Smooth muscle cell (in vitro differentiated cells): Measurements from ENCODE around the gene NT5C3A. TPM values are rescaled to one million over a fixed set of nuclear protein-coding genes. Genes with fewer than 3 reads are reported as not detected.

Source experiments
- DNase-seq: peaks from one replicate; lab custom pipeline; 2025; ENCODE audit not compliant: unreplicated experiment; lab: John Stamatoyannopoulos, UW
- H2AFZ ChIP-seq: fragments of 200-600 bp; sonication (generic); 2 replicates; pipeline ENCODE4 v1.6.0; 2016; ENCODE audit warnings: antibody characterized with exemption, low read depth, mild to moderate bottlenecking
- H3F3A ChIP-seq: fragments of 200-600 bp; sonication (generic); 2 replicates; pipeline ENCODE4 v1.6.0; 2017; ENCODE audit warnings: antibody characterized with exemption, low read depth
- H3K27ac ChIP-seq: fragments of 200-600 bp; sonication (generic); 2 replicates; pipeline ENCODE4 v1.5.1; 2016; ENCODE audit warnings: low read depth, mild to moderate bottlenecking
- H3K27me3 ChIP-seq: fragments of 200-600 bp; sonication (generic); 2 replicates; pipeline ENCODE4 v1.6.1; 2016; ENCODE audit warnings: low read depth, mild to moderate bottlenecking
- H3K36me3 ChIP-seq: fragments of 200-600 bp; sonication (generic); 2 replicates; pipeline ENCODE4 v1.5.1; 2016; ENCODE audit warnings: low read depth
- H3K4me1 ChIP-seq: fragments of 200-600 bp; sonication (generic); 2 replicates; pipeline ENCODE4 v1.5.1; 2016; ENCODE audit warnings: low read depth
- H3K4me2 ChIP-seq: fragments of 200-600 bp; sonication (generic); 2 replicates; pipeline ENCODE4 v1.6.0; 2016; ENCODE audit warnings: mild to moderate bottlenecking
- H3K4me3 ChIP-seq: fragments of 200-600 bp; sonication (generic); 2 replicates; pipeline ENCODE4 v1.5.1; 2016; ENCODE audit warnings: mild to moderate bottlenecking
- H3K79me2 ChIP-seq: fragments of 200-600 bp; sonication (generic); 2 replicates; pipeline ENCODE4 v1.6.0; 2016; ENCODE audit warnings: low read depth, mild to moderate bottlenecking
- H3K9ac ChIP-seq: fragments of 200-600 bp; sonication (generic); 2 replicates; pipeline ENCODE4 v1.6.0; 2016; ENCODE audit warnings: low read depth
- H3K9me3 ChIP-seq: fragments of 200-600 bp; sonication (generic); replicated peaks from 2 replicates; pipeline ENCODE4 v1.5.1; 2016; ENCODE audit warnings: low read depth
- H4K20me1 ChIP-seq: fragments of 200-600 bp; sonication (generic); 2 replicates; pipeline ENCODE4 v1.6.0; 2016; ENCODE audit warnings: low read depth
- CTCF ChIP-seq: fragments of 200-600 bp; sonication (generic); IDR thresholded peaks from 2 replicates; pipeline ENCODE4 v1.5.1; 2017; ENCODE audit warnings: borderline replicate concordance, mild to moderate bottlenecking, antibody characterized with exemption; ENCODE audit not compliant: insufficient read depth, poor library complexity, severe bottlenecking
- WGBS: methylation state at CpG from one replicate; pipeline ENCODE4 v1.1.7; 2016; ENCODE audit warnings: low lambda C conversion rate; 5-methylcytosine and 5-hydroxymethylcytosine counted together
- polyA plus RNA-seq: library from polyadenylated mRNA; unstranded; fragments of >200 nt; fragmentation: Nextera tagmentation; extraction: Ambion mirVana; gene quantifications from 2 replicates; pipeline ENCODE4 v1.2.1, GENCODE V29; 2016
- total RNA-seq: library from RNA; depleted of rRNA; stranded (reverse); fragments of >200 nt; gene quantifications from 2 replicates; pipeline ENCODE4 v1.2.3, GENCODE V29; 2014

The NT5C3A gene
- total and polyA plus RNA-seq, 2 experiments from 2014 or later, result 12.9 to 25.4 TPM

GRCh38 chr7:33109005-33109757 is 46.6 kb upstream of the NT5C3A start, which contains the start of gene RP9:
RP9 (minus strand) TSS chr7:33109404; CDS start chr7:33109372, 32 bp downstream.
- peaks cover 39% of the 10 kb centered on the region for H4K20me1 ChIP-seq
- H3K4me2 ChIP-seq, result peak within 1 kb of the TSS; percentile 94
- H2AFZ ChIP-seq, result peak within 1 kb of the TSS; percentile 97
- H3K9ac ChIP-seq, result peak within 1 kb of the TSS; percentile 79
- peaks cover 48% of the 10 kb centered on the region for H3K79me2 ChIP-seq
- H3F3A ChIP-seq, result no peaks in the 10 kb centered on the region
- peak; percentile 47 for DNase-seq
- H3K27me3 ChIP-seq, result no peaks in the 10 kb centered on the region
- H3K27ac ChIP-seq, result peak within 1 kb of the TSS; percentile 43
- H3K4me1 ChIP-seq, result peaks cover 20% of the 10 kb centered on the region
- peak; percentile 56 for TF ChIP-seq CTCF
- WGBS, result 2% methylated on average over 52 of the region's 100 CpGs
- no peaks in the 10 kb centered on the region for H3K36me3 ChIP-seq
- H3K9me3 ChIP-seq, result no peaks in the 10 kb centered on the region
- peak within 1 kb of the TSS; percentile 95 for H3K4me3 ChIP-seq

- no peak for TF ChIP-seq CTCF
- no peaks in the 10 kb centered on the region for H3K27me3 ChIP-seq
- peak overlapping the region; percentile 95 for H3K4me3 ChIP-seq
- H2AFZ ChIP-seq, result peak overlapping the region; percentile 93
- H3K9me3 ChIP-seq, result no peaks in the 10 kb centered on the region
- H3K4me2 ChIP-seq, result peak overlapping the region; percentile 94
- no peaks in the 10 kb centered on the region for H3F3A ChIP-seq
- peaks cover 45% of the 10 kb centered on the region for H4K20me1 ChIP-seq
- peaks cover 54% of the 10 kb centered on the region for H3K79me2 ChIP-seq
- H3K27ac ChIP-seq, result peak overlapping the region; percentile 43
- WGBS, result 0% methylated on average over 10 of the region's 10 CpGs
- H3K9ac ChIP-seq, result peak overlapping the region; percentile 79
- H3K4me1 ChIP-seq, result peaks cover 20% of the 10 kb centered on the region
- DNase-seq, result no peak
- peaks cover 2% of the 10 kb centered on the region for H3K36me3 ChIP-seq
Observed at GRCh38 chr7:33108554-33109004, 46.0 kb upstream of the NT5C3A start.

DNA sequence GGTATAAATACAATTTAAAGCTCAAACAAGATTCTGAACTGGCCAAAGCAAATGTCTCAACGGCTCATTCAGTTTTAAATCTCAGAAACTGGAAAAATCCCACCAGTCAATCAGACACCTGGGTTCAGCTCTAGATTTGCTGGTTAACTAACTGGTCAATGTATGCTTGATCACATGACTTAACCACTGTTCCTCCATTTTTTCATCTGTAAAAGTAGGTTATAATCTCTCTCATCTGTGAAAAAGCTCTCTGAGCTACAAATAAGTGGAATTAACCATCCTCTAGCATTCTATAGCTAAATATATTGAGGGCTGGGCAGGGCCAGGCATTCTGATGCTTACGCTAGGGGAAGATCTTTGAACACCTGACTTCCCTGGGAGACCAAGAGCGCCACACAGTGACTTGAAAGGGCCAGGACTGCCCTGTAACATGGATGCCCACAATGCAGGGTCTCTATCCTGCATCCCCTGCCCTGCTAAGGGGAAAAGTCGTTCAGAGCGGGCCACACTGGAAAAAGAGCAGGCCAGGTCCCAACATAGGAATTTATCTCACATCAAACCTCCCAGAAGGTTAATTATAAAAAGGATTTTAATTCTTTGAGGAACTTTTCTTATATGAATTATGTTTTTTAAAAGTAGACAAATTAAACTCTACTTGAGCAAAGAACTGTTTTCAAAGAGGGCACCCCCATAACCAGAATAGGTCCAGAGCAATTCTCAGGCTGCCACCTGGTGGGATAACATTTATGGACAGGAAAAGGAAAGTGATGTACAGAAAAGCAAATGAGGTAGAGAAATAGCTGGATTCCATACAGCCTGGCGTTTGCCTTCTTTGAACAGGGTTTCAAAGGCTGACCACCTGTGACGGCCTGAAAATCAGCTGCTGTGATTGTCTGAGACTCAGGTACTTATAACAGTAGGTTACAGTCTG is 44.8 kb upstream of the NT5C3A start:
- WGBS, result 58% methylated on average over 7 of the region's 7 CpGs
- no peak for DNase-seq

More for the DNA sequence above, 44.8 kb upstream of the NT5C3A start:
- H3K9me3 ChIP-seq, result no peaks in the 10 kb centered on the region
- H3K27me3 ChIP-seq, result no peaks in the 10 kb centered on the region
- peak; percentile 43 for TF ChIP-seq CTCF
- H3K4me3 ChIP-seq, result peak overlapping the region; percentile 95
- peaks cover 20% of the 10 kb centered on the region for H3K4me1 ChIP-seq
- peak overlapping the region; percentile 94 for H3K4me2 ChIP-seq
- peaks cover 5% of the 10 kb centered on the region for H3K36me3 ChIP-seq
- H3F3A ChIP-seq, result no peaks in the 10 kb centered on the region
- no peak overlapping the region for H3K27ac ChIP-seq
- peaks cover 60% of the 10 kb centered on the region for H3K79me2 ChIP-seq
- peak overlapping the region; percentile 79 for H3K9ac ChIP-seq
- H4K20me1 ChIP-seq, result peaks cover 57% of the 10 kb centered on the region
- no peak overlapping the region for H2AFZ ChIP-seq
